ENCODE data around the gene RALGAPA1. TPM values are rescaled to one million over a fixed set of nuclear protein-coding genes. Genes with fewer than 3 reads are reported as not detected.

Gene RALGAPA1
- total RNA-seq, 1 donor from 2014 or later, result 57.4 TPM

- no peak for ATAC-seq (ENCODE audit: low read depth)
- H3K4me1 Mint-ChIP-seq, result peaks cover 11% of the 10 kb centered on the region
- no peaks in the 10 kb centered on the region for H3K27me3 Mint-ChIP-seq
- intact Hi-C loops (cut with micrococcal nuclease), result loop anchor here (10.0 kb wide), 1 partner anchor 148 kb away; the partner anchor contains the start of gene INSM2
- no peak overlapping the region for H3K27ac Mint-ChIP-seq
- ChIA-PET POLR2A (no interaction called here), CTCF (no interaction called here)
- DNase-seq, result no peak
- no peaks in the 10 kb centered on the region for H3K9me3 Mint-ChIP-seq
- no peak overlapping the region for H3K4me3 Mint-ChIP-seq
- H3K36me3 Mint-ChIP-seq (ENCODE audit: low read depth), result peaks cover 37% of the 10 kb centered on the region
- TF ChIP-seq CTCF (IDR thresholded peaks at IDR 0.05), result no peak
Measured at GRCh38 chr14:35682802-35683201, 126.3 kb downstream of the RALGAPA1 start.

GRCh38 chr14:35678403-35679028 is 130.6 kb downstream of the RALGAPA1 start:
- H3K27me3 Mint-ChIP-seq, result no peaks in the 10 kb centered on the region
- H3K27ac Mint-ChIP-seq, result no peak overlapping the region
- H3K36me3 Mint-ChIP-seq (ENCODE audit: low read depth), result peaks cover 53% of the 10 kb centered on the region
- ChIA-PET POLR2A (no interaction called here), CTCF (no interaction called here)
- intact Hi-C loops (cut with micrococcal nuclease), result no loop called here
- no peak for DNase-seq
- peaks cover 4% of the 10 kb centered on the region for H3K4me1 Mint-ChIP-seq
- H3K9me3 Mint-ChIP-seq, result no peaks in the 10 kb centered on the region
- TF ChIP-seq CTCF (IDR thresholded peaks at IDR 0.05), result no peak
- no peak overlapping the region for H3K4me3 Mint-ChIP-seq
- ATAC-seq (ENCODE audit: low read depth), result no peak

GRCh38 chr14:35669782-35670181 is 139.3 kb downstream of the RALGAPA1 start:
- intact Hi-C loops (cut with micrococcal nuclease), result no loop called here
- Mint-ChIP-seq H3K27ac (no peak overlapping the region), H3K4me1 (no peaks in the 10 kb centered on the region), H3K36me3 (ENCODE audit: low read depth) (peaks cover 52% of the 10 kb centered on the region), H3K9me3 (no peaks in the 10 kb centered on the region), H3K27me3 (no peaks in the 10 kb centered on the region), H3K4me3 (no peak overlapping the region)
- ATAC-seq (ENCODE audit: low read depth) (no peak), DNase-seq (no peak)
- ChIA-PET POLR2A (no interaction called here), CTCF (no interaction called here)
- no peak for TF ChIP-seq CTCF (IDR thresholded peaks at IDR 0.05)

GRCh38 chr14:35666429-35667043 is 142.6 kb downstream of the RALGAPA1 start:
- intact Hi-C loops (cut with micrococcal nuclease), result no loop called here
- Mint-ChIP-seq H3K27ac (no peak overlapping the region), H3K9me3 (no peaks in the 10 kb centered on the region), H3K36me3 (ENCODE audit: low read depth) (peaks cover 56% of the 10 kb centered on the region), H3K4me1 (no peaks in the 10 kb centered on the region), H3K4me3 (no peak overlapping the region), H3K27me3 (no peaks in the 10 kb centered on the region)
- TF ChIP-seq CTCF (IDR thresholded peaks at IDR 0.05), result no peak
- no peak for ATAC-seq (ENCODE audit: low read depth)
- CTCF ChIA-PET, result no interaction called here
- no peak for DNase-seq
- POLR2A ChIA-PET, result no interaction called here

GRCh38 chr14:35661875-35662274 is 147.2 kb downstream of the RALGAPA1 start:
- ATAC-seq (ENCODE audit: low read depth), result no peak
- H3K4me1 Mint-ChIP-seq, result no peaks in the 10 kb centered on the region
- CTCF ChIA-PET, result no interaction called here

More at GRCh38 chr14:35661875-35662274, 147.2 kb downstream of the RALGAPA1 start:
- Mint-ChIP-seq H3K9me3 (no peaks in the 10 kb centered on the region), H3K27ac (no peak overlapping the region), H3K36me3 (ENCODE audit: low read depth) (peaks cover 38% of the 10 kb centered on the region), H3K27me3 (no peaks in the 10 kb centered on the region), H3K4me3 (no peak overlapping the region)
- no peak for TF ChIP-seq CTCF (IDR thresholded peaks at IDR 0.05)
- intact Hi-C loops (cut with micrococcal nuclease), result no loop called here
- POLR2A ChIA-PET, result no interaction called here
- no peak for DNase-seq
